UCSD-AML1 (cell line): Measurements from ENCODE around the gene DARS2.
"Not testable (repeated sequence)": the region's sequence is repeated elsewhere in the genome, so short reads cannot be mapped to it uniquely, and the experiment has no call there.

Source experiments
- DNase-seq: peaks from one replicate; lab custom pipeline; 2025; ENCODE audit not compliant: unreplicated experiment; lab: John Stamatoyannopoulos, UW

The DARS2 gene

GRCh38 chr1:173861731-173862145 lies 37.3 kb downstream of the DARS2 start:
- peak; percentile 22 for DNase-seq

GRCh38 chr1:173862146-173862768 lies 37.8 kb downstream of the DARS2 start:
- peak; percentile 36 for DNase-seq

- DNase-seq = peak; percentile 27
Measured at GRCh38 chr1:173862769-173863223, 38.3 kb downstream of the DARS2 start.

GRCh38 chr1:173863224-173864161 lies 39.0 kb downstream of the DARS2 start:
- no peak for DNase-seq

GRCh38 chr1:173864179-173864867 lies 39.9 kb downstream of the DARS2 start:
- no peak for DNase-seq

- DNase-seq = no peak
Measured at GRCh38 chr1:173865468-173866164, 41.1 kb downstream of the DARS2 start.

GRCh38 chr1:173866413-173867115 lies 42.1 kb downstream of the DARS2 start:
- DNase-seq = no peak

GRCh38 chr1:173867141-173867752 lies 42.8 kb downstream of the DARS2 start:
- DNase-seq = no peak

GRCh38 chr1:173867753-173868265 lies 43.3 kb downstream of the DARS2 start, which contains the start of gene GAS5:
Gene GAS5, minus strand, starts transcription at chr1:173867989.
- DNase-seq = peak; percentile 99

GRCh38 chr1:173868266-173869020 lies 44.0 kb downstream of the DARS2 start, which contains the start of gene ZBTB37:
Gene ZBTB37, plus strand, starts transcription at chr1:173868380. Its CDS starts 1,846 bp downstream, at chr1:173870226.
- peak; percentile 98 for DNase-seq

GRCh38 chr1:173869021-173869359 lies 44.5 kb downstream of the DARS2 start:
- DNase-seq = no peak

GRCh38 chr1:173870252-173871075 lies 46.0 kb downstream of the DARS2 start:
- DNase-seq = no peak

- no peak for DNase-seq
Measured at GRCh38 chr1:173871091-173871490, 46.6 kb downstream of the DARS2 start.

- DNase-seq = no peak
Measured at GRCh38 chr1:173871500-173871899, 47.0 kb downstream of the DARS2 start.

- DNase-seq = no peak
Measured at GRCh38 chr1:173876732-173877131, 52.3 kb downstream of the DARS2 start.

- DNase-seq = no peak
Measured at GRCh38 chr1:173878251-173878650, 53.8 kb downstream of the DARS2 start.

GRCh38 chr1:173881117-173881516 lies 56.6 kb downstream of the DARS2 start:
- not testable (repeated sequence) for DNase-seq

- no peak for DNase-seq
Measured at GRCh38 chr1:173884701-173885100, 60.2 kb downstream of the DARS2 start.
